Activated CD8-positive, alpha-beta T cell treated with anti-CD3 and anti-CD28 coated beads, Interleukin-2, amount 10 ng/mL, durations not matched to agents 7 days and 5 days (primary cell): ENCODE results near the gene RFC5. TPM values are rescaled to one million over a fixed set of nuclear protein-coding genes. Genes with fewer than 3 reads are reported as not detected.
A peak's percentile ranks its signal among the peaks of the same experiment; 100 is the strongest.
"Not testable (repeated sequence)": the region's sequence is repeated elsewhere in the genome, so short reads cannot be mapped to it uniquely, and the experiment has no call there.

Experiments
- ATAC-seq: fragments of 150-1000 bp; cut with Tn5 transposase; one replicate; pipeline ENCODE4 v1.10.0; 2021; ENCODE audit warnings: moderate library complexity
- CTCF ChIA-PET: fragments of 350-600 bp; sonication (Branson Sonifier 250); formaldehyde crosslinking; loops from one replicate; lab custom pipeline; 2021; ENCODE audit warnings: antibody characterized with exemption; lab: Charles Lee
- POLR2A ChIA-PET: fragments of 350-600 bp; sonication (Branson Sonifier 250); formaldehyde crosslinking; loops from one replicate; lab custom pipeline; 2021; ENCODE audit warnings: antibody characterized with exemption; lab: Charles Lee
- DNase-seq: peaks from one replicate; pipeline ENCODE4 v3.0.0-alpha.2; 2020
- H3K27ac Mint-ChIP-seq: one replicate; pipeline ENCODE4 v1.8.0; 2021; ENCODE audit warnings: mild to moderate bottlenecking, mixed read lengths
- H3K27me3 Mint-ChIP-seq: one replicate; pipeline ENCODE4 v1.8.0; 2021; ENCODE audit warnings: low read depth, mixed read lengths
- H3K36me3 Mint-ChIP-seq: one replicate; pipeline ENCODE4 v1.8.0; 2021; ENCODE audit warnings: low read depth, mixed read lengths
- H3K4me1 Mint-ChIP-seq: one replicate; pipeline ENCODE4 v1.8.0; 2021; ENCODE audit warnings: low read depth, mixed read lengths
- H3K4me3 Mint-ChIP-seq: one replicate; pipeline ENCODE4 v1.8.0; 2021; ENCODE audit warnings: mild to moderate bottlenecking, mixed read lengths
- H3K9me3 Mint-ChIP-seq: one replicate; pipeline ENCODE4 v1.8.0; 2022; ENCODE audit warnings: mixed read lengths; ENCODE audit not compliant: insufficient read depth
- total RNA-seq, 2 experiments: library from RNA; stranded (reverse); gene quantifications; one replicate each; pipeline ENCODE4 v1.2.3, GENCODE V29; 2021

RFC5 gene
- total RNA-seq, 2 experiments from 2014 or later, result 52.5 to 57.6 TPM

DNA sequence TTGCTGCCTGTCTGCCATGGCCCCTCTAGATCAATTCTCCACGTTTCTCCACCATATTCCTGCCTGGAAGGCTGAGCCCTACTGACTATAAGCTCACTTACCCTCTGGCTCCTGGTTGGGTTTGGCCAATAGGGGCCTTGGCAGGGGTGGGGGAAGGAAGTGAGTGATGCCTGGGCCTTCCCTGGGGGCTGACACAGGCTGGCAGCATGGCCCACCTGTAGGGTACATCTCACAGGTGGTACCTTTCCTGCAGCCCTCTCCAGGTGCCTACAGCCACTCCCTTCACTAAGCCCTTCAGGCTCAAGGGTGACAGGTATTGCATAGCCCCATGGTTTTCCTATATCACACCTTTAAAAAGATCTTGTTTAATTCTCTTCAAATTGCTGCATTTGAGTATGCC, 3.5 kb downstream of the RFC5 start:
- no peak for DNase-seq
- no peaks in the 10 kb centered on the region for H3K9me3 Mint-ChIP-seq
- ChIA-PET CTCF (interaction anchor here (1.0 kb wide), 1 partner anchor 15 kb away, joined by 3 read pairs; no protein-coding TSS in a partner anchor), POLR2A (no interaction called here)
- H3K27me3 Mint-ChIP-seq, result no peaks in the 10 kb centered on the region
- no peak overlapping the region for H3K4me3 Mint-ChIP-seq
- no peak for ATAC-seq
- peaks cover 58% of the 10 kb centered on the region for H3K36me3 Mint-ChIP-seq
- peaks cover 31% of the 10 kb centered on the region for H3K4me1 Mint-ChIP-seq
- H3K27ac Mint-ChIP-seq, result no peak overlapping the region

GRCh38 chr12:118022097-118022727, 5.7 kb downstream of the RFC5 start:
- H3K9me3 Mint-ChIP-seq, H3K27ac Mint-ChIP-seq, ATAC-seq, DNase-seq, POLR2A ChIA-PET, H3K27me3 Mint-ChIP-seq, H3K4me3 Mint-ChIP-seq: not testable (repeated sequence)
- CTCF ChIA-PET, result interaction anchor here (1.0 kb wide), 1 partner anchor 33 kb away, joined by 5 read pairs; no protein-coding TSS in a partner anchor
- Mint-ChIP-seq H3K4me1 (peaks cover 21% of the 10 kb centered on the region), H3K36me3 (peaks cover 75% of the 10 kb centered on the region)

DNA sequence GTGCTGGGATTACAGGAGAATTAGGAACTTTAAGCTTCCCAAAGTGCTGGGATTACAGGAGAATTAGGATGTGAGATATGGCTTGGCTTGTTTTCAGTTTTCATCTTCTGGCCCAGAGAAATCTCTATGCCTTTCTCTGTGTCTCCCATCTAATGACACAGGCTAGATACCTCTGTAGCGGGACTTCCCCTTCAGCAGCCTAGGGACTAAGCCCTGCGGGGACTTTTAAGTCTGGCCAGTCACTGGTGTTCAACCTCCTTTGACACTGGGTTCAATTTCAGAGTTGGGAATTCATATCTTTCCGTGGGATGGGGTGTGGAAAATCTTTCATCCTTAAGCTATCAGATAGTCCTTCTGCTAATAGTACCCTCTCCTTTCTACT, 6.2 kb downstream of the RFC5 start:
- Mint-ChIP-seq H3K4me1 (peaks cover 17% of the 10 kb centered on the region), H3K9me3 (no peaks in the 10 kb centered on the region), H3K36me3 (peaks cover 77% of the 10 kb centered on the region), H3K27me3 (no peaks in the 10 kb centered on the region), H3K4me3 (no peak overlapping the region), H3K27ac (no peak overlapping the region)
- no peak for ATAC-seq
- DNase-seq, result no peak
- POLR2A ChIA-PET, result no interaction called here
- CTCF ChIA-PET, result interaction anchor here (1.0 kb wide), 1 partner anchor 32 kb away, joined by 5 read pairs; no protein-coding TSS in a partner anchor

DNA sequence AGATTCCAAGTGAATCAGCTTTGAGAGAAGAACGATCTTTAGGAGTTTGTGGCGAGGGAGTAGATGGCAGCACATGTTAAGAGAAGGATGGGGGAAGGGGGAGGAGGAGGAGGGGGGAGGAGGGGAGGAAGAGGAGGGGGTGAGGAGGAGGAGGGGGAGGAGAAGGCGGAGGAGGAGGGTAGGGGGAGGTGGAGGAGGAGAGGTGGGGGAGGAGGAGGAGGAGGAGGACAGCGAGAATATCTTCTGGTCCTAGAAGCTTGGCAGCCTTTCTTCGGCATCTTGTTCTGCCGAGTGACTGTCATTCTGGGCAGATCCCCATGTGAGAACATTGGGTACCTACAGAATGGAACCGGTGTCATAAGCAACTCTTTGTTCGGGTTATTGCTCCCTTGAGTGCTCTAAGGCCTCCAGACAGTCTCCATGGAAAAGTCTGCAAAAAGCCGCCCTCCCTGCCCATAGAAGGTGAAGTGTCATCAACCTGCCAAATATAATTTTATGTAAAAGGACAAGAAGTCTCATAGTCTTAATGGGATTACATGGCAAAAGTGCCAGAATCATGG, 6.9 kb downstream of the RFC5 start:
- ATAC-seq (no peak), DNase-seq (no peak)
- ChIA-PET POLR2A (no interaction called here), CTCF (no interaction called here)
- H3K9me3 Mint-ChIP-seq, result no peaks in the 10 kb centered on the region
- H3K36me3 Mint-ChIP-seq, result peaks cover 75% of the 10 kb centered on the region
- no peak overlapping the region for H3K27ac Mint-ChIP-seq
- H3K4me3 Mint-ChIP-seq, result no peak overlapping the region
- H3K4me1 Mint-ChIP-seq, result peaks cover 11% of the 10 kb centered on the region
- no peaks in the 10 kb centered on the region for H3K27me3 Mint-ChIP-seq

GRCh38 chr12:118025168-118025567, 8.7 kb downstream of the RFC5 start:
- POLR2A ChIA-PET, result no interaction called here

GRCh38 chr12:118029166-118029565, 12.7 kb downstream of the RFC5 start:
- no peak overlapping the region for H3K27ac Mint-ChIP-seq
- ATAC-seq, result no peak
- POLR2A ChIA-PET, result no interaction called here

More at GRCh38 chr12:118025168-118025567, 8.7 kb downstream of the RFC5 start:
- Mint-ChIP-seq H3K9me3 (no peaks in the 10 kb centered on the region), H3K4me3 (no peak overlapping the region), H3K27ac (no peak overlapping the region), H3K4me1 (peaks cover 1% of the 10 kb centered on the region), H3K36me3 (peaks cover 78% of the 10 kb centered on the region), H3K27me3 (no peaks in the 10 kb centered on the region)
- CTCF ChIA-PET, result no interaction called here
- ATAC-seq (no peak), DNase-seq (no peak)

DNA sequence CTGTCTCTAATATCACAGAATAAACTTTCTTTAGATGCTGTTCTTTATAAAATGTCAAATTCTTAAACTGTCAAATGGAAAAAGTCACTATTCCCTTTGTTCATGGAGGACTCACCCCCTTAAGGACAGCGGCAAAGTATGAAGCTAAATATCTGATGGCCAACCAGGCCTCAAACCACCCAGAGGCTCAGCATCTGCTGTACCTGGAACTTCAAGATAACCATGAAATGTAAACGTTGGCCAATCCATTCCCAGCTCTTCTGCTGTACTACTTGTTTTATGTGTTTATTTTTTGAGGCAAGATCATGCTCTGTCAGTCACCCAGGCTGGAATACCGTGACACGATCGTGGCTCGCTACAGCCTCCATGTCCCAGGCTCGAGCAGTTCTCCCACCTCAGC, 15.7 kb downstream of the RFC5 start:
- H3K27me3 Mint-ChIP-seq, result no peaks in the 10 kb centered on the region
- H3K27ac Mint-ChIP-seq, result no peak overlapping the region
- peaks cover 76% of the 10 kb centered on the region for H3K36me3 Mint-ChIP-seq
- no peaks in the 10 kb centered on the region for H3K9me3 Mint-ChIP-seq
- H3K4me1 Mint-ChIP-seq, result peaks cover 8% of the 10 kb centered on the region
- H3K4me3 Mint-ChIP-seq, result no peak overlapping the region
- ChIA-PET POLR2A (interaction anchor here (1.5 kb wide), 1 partner anchor 29 kb away, joined by 4 read pairs; the partner anchor contains the start of gene WSB2), CTCF (interaction anchor here (1.1 to 2.5 kb wide), 4 partner anchors 23 to 161 kb away, joined by 3 to 8 read pairs (median 5); no protein-coding TSS in a partner anchor)
- ATAC-seq (no peak), DNase-seq (no peak)

More at GRCh38 chr12:118029166-118029565, 12.7 kb downstream of the RFC5 start:
- Mint-ChIP-seq H3K4me1 (peaks cover 4% of the 10 kb centered on the region), H3K9me3 (no peaks in the 10 kb centered on the region), H3K4me3 (no peak overlapping the region), H3K27me3 (no peaks in the 10 kb centered on the region), H3K36me3 (peaks cover 76% of the 10 kb centered on the region)
- no peak for DNase-seq
- CTCF ChIA-PET, result no interaction called here

DNA sequence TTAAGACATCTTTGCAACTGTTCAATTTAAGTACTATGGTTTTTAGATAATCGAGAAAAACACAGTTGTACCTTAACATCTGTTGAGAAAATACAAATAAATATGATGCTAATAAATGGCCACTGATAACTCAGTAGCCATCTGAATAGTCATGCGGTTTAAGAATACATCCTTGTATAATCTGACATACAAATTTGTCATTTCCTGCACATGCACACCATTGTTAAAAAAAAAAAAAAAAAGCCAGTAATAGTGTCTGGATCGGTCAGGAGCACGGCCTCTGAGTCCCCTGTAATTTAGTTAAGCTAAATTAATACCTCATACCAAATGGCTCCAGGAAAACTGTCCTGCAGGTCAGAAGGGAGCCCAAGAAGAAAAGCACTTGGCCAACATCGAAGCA, 16.8 kb downstream of the RFC5 start:
- no peak for DNase-seq
- Mint-ChIP-seq H3K4me1 (peaks cover 8% of the 10 kb centered on the region), H3K9me3 (no peaks in the 10 kb centered on the region), H3K27me3 (no peaks in the 10 kb centered on the region), H3K4me3 (no peak overlapping the region), H3K27ac (no peak overlapping the region), H3K36me3 (peaks cover 76% of the 10 kb centered on the region)
- ATAC-seq, result no peak
- POLR2A ChIA-PET, result interaction anchor here (0.6 kb wide), 1 partner anchor 810 kb away, joined by 3 read pairs; no protein-coding TSS in a partner anchor
- CTCF ChIA-PET, result interaction anchor here (0.7 to 2.5 kb wide), 4 partner anchors 24 to 162 kb away, joined by 3 to 7 read pairs (median 5); no protein-coding TSS in a partner anchor

DNA sequence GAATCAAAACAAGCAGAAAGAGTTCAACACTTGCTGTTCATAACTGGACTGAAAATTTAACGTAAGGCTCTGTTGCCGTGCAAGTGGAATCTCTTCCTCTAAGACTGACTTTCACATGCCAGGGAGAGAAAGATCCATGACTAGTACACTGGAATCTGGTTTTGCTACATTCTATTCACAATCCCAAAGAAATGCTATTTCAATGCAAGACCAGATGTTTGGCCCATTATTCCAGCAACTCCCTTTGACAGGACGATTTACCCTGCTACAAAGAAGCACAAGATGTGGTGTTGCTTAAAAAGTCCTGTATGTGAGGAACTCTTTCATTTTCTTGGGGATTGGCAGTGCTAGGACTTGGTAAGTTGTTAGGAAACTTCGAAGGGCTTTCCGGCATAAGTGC, 17.4 kb downstream of the RFC5 start:
- H3K4me1 Mint-ChIP-seq, result peaks cover 8% of the 10 kb centered on the region
- CTCF ChIA-PET, result interaction anchor here (1.8 to 2.5 kb wide), 3 partner anchors 13 to 159 kb away, joined by 4 to 7 read pairs (median 7); no protein-coding TSS in a partner anchor
- peak overlapping the region; percentile 37 for H3K27ac Mint-ChIP-seq
- ATAC-seq (no peak), DNase-seq (no peak)
- no peaks in the 10 kb centered on the region for H3K9me3 Mint-ChIP-seq
- no peak overlapping the region for H3K4me3 Mint-ChIP-seq
- peaks cover 76% of the 10 kb centered on the region for H3K36me3 Mint-ChIP-seq
- POLR2A ChIA-PET, result interaction anchor here (0.6 kb wide), 1 partner anchor 809 kb away, joined by 3 read pairs; no protein-coding TSS in a partner anchor
- no peaks in the 10 kb centered on the region for H3K27me3 Mint-ChIP-seq

GRCh38 chr12:118034429-118035189, 18.1 kb downstream of the RFC5 start:
- ChIA-PET CTCF (interaction anchor here (0.6 to 1.8 kb wide), 4 partner anchors 12 to 160 kb away, joined by 3 to 7 read pairs (median 4); no protein-coding TSS in a partner anchor), POLR2A (interaction anchor here (1.1 kb wide), 1 partner anchor 18 kb away, joined by 3 read pairs; no protein-coding TSS in a partner anchor)
- H3K36me3 Mint-ChIP-seq, result peaks cover 76% of the 10 kb centered on the region
- no peaks in the 10 kb centered on the region for H3K27me3 Mint-ChIP-seq
- no peak for DNase-seq
- H3K4me3 Mint-ChIP-seq, result no peak overlapping the region
- peaks cover 8% of the 10 kb centered on the region for H3K4me1 Mint-ChIP-seq
- H3K27ac Mint-ChIP-seq, result peak overlapping the region; percentile 37
- H3K9me3 Mint-ChIP-seq, result no peaks in the 10 kb centered on the region
- ATAC-seq, result no peak
